Suprapubic skin (tissue), 4 donors: Measurements from ENCODE around the gene SETD2. TPM values are rescaled to one million over a fixed set of nuclear protein-coding genes. Genes with fewer than 3 reads are reported as not detected.
"Not testable (repeated sequence)": the region's sequence is repeated elsewhere in the genome, so short reads cannot be mapped to it uniquely, and the experiment has no call there.

Source experiments
- DNase-seq, 2 donors: peaks; one replicate each; pipeline ENCODE4 v3.0.0-alpha.2; 2019; ENCODE audit warnings: low spot score in 2 of 2
- H3K27ac ChIP-seq: fragments of 200-600 bp; sonication (generic); one replicate; pipeline ENCODE4 v1.5.1; 2019
- H3K27me3 ChIP-seq: fragments of 200-600 bp; sonication (generic); one replicate; pipeline ENCODE4 v1.5.1; 2019
- H3K36me3 ChIP-seq: fragments of 200-600 bp; sonication (generic); one replicate; pipeline ENCODE4 v1.5.1; 2019
- H3K4me1 ChIP-seq: fragments of 200-600 bp; sonication (generic); one replicate; pipeline ENCODE4 v1.5.1; 2019
- H3K4me3 ChIP-seq: fragments of 200-600 bp; sonication (generic); one replicate; pipeline ENCODE4 v1.5.1; 2019; ENCODE audit warnings: mild to moderate bottlenecking
- H3K9me3 ChIP-seq: fragments of 200-600 bp; sonication (generic); one replicate; pipeline ENCODE4 v1.5.1; 2019
- CTCF ChIP-seq, 2 donors: fragments of 200-600 bp in 1 of 2; fragments of 450-650 bp in 1 of 2; sonication (generic) in 1 of 2; IDR thresholded peaks; one replicate each; pipeline ENCODE4 v1.5.1; 2016 to 2019; ENCODE audit warnings: antibody characterized with exemption in 2 of 2, mild to moderate bottlenecking in 1 of 2, moderate library complexity in 1 of 2
- EP300 ChIP-seq: sonication (generic); formaldehyde crosslinking; IDR thresholded peaks from one replicate; pipeline ENCODE4 v1.6.1; 2017; ENCODE audit warnings: antibody characterized with exemption
- POLR2A ChIP-seq, 2 donors: fragments of 450-650 bp; IDR thresholded peaks; one replicate each; pipeline ENCODE4 v1.6.1; 2017; ENCODE audit warnings: antibody characterized with exemption in 2 of 2, mild to moderate bottlenecking in 2 of 2, moderate library complexity in 2 of 2
- POLR2AphosphoS5 ChIP-seq, 3 donors: sonication (generic); formaldehyde crosslinking; IDR thresholded peaks; one replicate each; pipeline ENCODE4 v1.6.1; 2017; ENCODE audit warnings: antibody characterized with exemption in 3 of 3
- WGBS: methylation state at CpG from one replicate; pipeline ENCODE4 v1.1.5; 2018; 5-methylcytosine and 5-hydroxymethylcytosine counted together
- total RNA-seq, 4 donors: library from RNA; depleted of rRNA; stranded (reverse); fragments of >200 nt; gene quantifications; one replicate each; pipeline ENCODE4 v1.1.0, GENCODE V29; 2016

The SETD2 gene
- total RNA-seq, 4 donors from 2014 or later = 41.4 to 78.6 (median 53.4) TPM

GRCh38 chr3:47073685-47074084 is 90.2 kb downstream of the SETD2 start:
- TF ChIP-seq EP300 (no peak), CTCF (IDR thresholded peaks at IDR 0.05) (no peak), POLR2AphosphoS5 (IDR thresholded peaks at IDR 0.05) (no peak), POLR2A (IDR thresholded peaks at IDR 0.05) (no peak)
- Histone ChIP-seq H3K9me3 (no peaks in the 10 kb centered on the region), H3K27ac (no peak overlapping the region), H3K4me1 (peaks cover 8% of the 10 kb centered on the region), H3K36me3 (peaks cover 17% of the 10 kb centered on the region), H3K27me3 (no peaks in the 10 kb centered on the region), H3K4me3 (no peak overlapping the region)
- no peak for DNase-seq
- whole genome bisulfite sequencing = 56% methylated on average over 2 of the region's 2 CpGs

GRCh38 chr3:47070770-47071169 is 93.1 kb downstream of the SETD2 start:
- 90% methylated on average over 3 of the region's 3 CpGs for WGBS
- no peak for TF ChIP-seq EP300
- no peak for TF ChIP-seq CTCF (IDR thresholded peaks at IDR 0.05)
- TF ChIP-seq POLR2A (IDR thresholded peaks at IDR 0.05) = no peak
- TF ChIP-seq POLR2AphosphoS5 (IDR thresholded peaks at IDR 0.05) = no peak
- peaks cover 8% of the 10 kb centered on the region for H3K4me1 ChIP-seq
- H3K27me3 ChIP-seq = no peaks in the 10 kb centered on the region
- peaks cover 15% of the 10 kb centered on the region for H3K36me3 ChIP-seq
- H3K4me3 ChIP-seq = no peak overlapping the region
- H3K9me3 ChIP-seq = no peaks in the 10 kb centered on the region
- no peak for DNase-seq
- H3K27ac ChIP-seq = no peak overlapping the region

- H3K4me3 ChIP-seq, H3K4me1 ChIP-seq, H3K9me3 ChIP-seq, H3K27me3 ChIP-seq, H3K27ac ChIP-seq, DNase-seq: not testable (repeated sequence)
- 96% methylated on average over 3 of the region's 3 CpGs for WGBS
- H3K36me3 ChIP-seq = peaks cover 42% of the 10 kb centered on the region
Observed at GRCh38 chr3:47066259-47066658, 97.7 kb downstream of the SETD2 start.

- Histone ChIP-seq H3K4me1 (no peaks in the 10 kb centered on the region), H3K27ac (no peak overlapping the region), H3K9me3 (no peaks in the 10 kb centered on the region), H3K27me3 (no peaks in the 10 kb centered on the region), H3K36me3 (peaks cover 44% of the 10 kb centered on the region), H3K4me3 (no peak overlapping the region)
- TF ChIP-seq POLR2AphosphoS5 (IDR thresholded peaks at IDR 0.05) = no peak
- no peak for TF ChIP-seq POLR2A (IDR thresholded peaks at IDR 0.05)
- TF ChIP-seq EP300 = no peak
- no peak for TF ChIP-seq CTCF (IDR thresholded peaks at IDR 0.05)
- no peak for DNase-seq
Observed at GRCh38 chr3:47065681-47066080, 98.2 kb downstream of the SETD2 start.

GRCh38 chr3:47065058-47065457 is 98.9 kb downstream of the SETD2 start:
- no peak for DNase-seq
- no peaks in the 10 kb centered on the region for H3K4me1 ChIP-seq
- TF ChIP-seq POLR2A (IDR thresholded peaks at IDR 0.05) (no peak), EP300 (no peak), POLR2AphosphoS5 (IDR thresholded peaks at IDR 0.05) (no peak), CTCF (IDR thresholded peaks at IDR 0.05) (no peak)
- H3K9me3 ChIP-seq = no peaks in the 10 kb centered on the region
- H3K27ac ChIP-seq = no peak overlapping the region
- H3K36me3 ChIP-seq = peaks cover 44% of the 10 kb centered on the region
- no peaks in the 10 kb centered on the region for H3K27me3 ChIP-seq
- WGBS = 100% methylated on average over 1 of the region's 1 CpG
- no peak overlapping the region for H3K4me3 ChIP-seq

GRCh38 chr3:47057212-47057671 is 106.7 kb downstream of the SETD2 start:
- TF ChIP-seq CTCF (IDR thresholded peaks at IDR 0.05) (no peak), EP300 (no peak), POLR2AphosphoS5 (IDR thresholded peaks at IDR 0.05) (no peak), POLR2A (IDR thresholded peaks at IDR 0.05) (no peak)
- no peak for DNase-seq
- WGBS = 76% methylated on average over 6 of the region's 6 CpGs

More at GRCh38 chr3:47057212-47057671, 106.7 kb downstream of the SETD2 start:
- Histone ChIP-seq H3K9me3 (no peaks in the 10 kb centered on the region), H3K27me3 (no peaks in the 10 kb centered on the region), H3K4me3 (no peak overlapping the region), H3K4me1 (peaks cover 4% of the 10 kb centered on the region), H3K36me3 (peaks cover 36% of the 10 kb centered on the region), H3K27ac (no peak overlapping the region)
